Gastrocnemius medialis (tissue), 4 donors: Measurements from ENCODE around the gene SCARB1. TPM values are rescaled to one million over a fixed set of nuclear protein-coding genes. Genes with fewer than 3 reads are reported as not detected.

Experiments
- ATAC-seq, 2 donors: fragments of 150-250 bp; one replicate each; pipeline ENCODE4 v1.9.1; 2016
- DNase-seq, 2 donors: peaks; one replicate each; pipeline ENCODE4 v3.0.0-alpha.2; 2019
- H3K27ac ChIP-seq, 4 donors: fragments of 200-600 bp; sonication (generic); 1 replicate in 1 of 4; 2 replicates in 3 of 4; pipeline ENCODE4 v1.5.1; 2016 to 2018; ENCODE audit warnings: mild to moderate bottlenecking in 2 of 4, moderate library complexity in 1 of 4
- H3K27me3 ChIP-seq, 3 donors: fragments of 200-600 bp; sonication (generic) in 2 of 3; 1 replicate in 1 of 3; 2 replicates in 2 of 3; pipeline versions ENCODE4 v1.5.1 to v1.6.0; 2016 to 2019; ENCODE audit warnings: mild to moderate bottlenecking in 1 of 3, moderate library complexity in 1 of 3
- H3K36me3 ChIP-seq, 2 donors: fragments of 200-600 bp; sonication (generic) in 1 of 2; one replicate each; pipeline ENCODE4 v1.5.1; 2017 to 2018
- H3K4me1 ChIP-seq, 2 donors: fragments of 200-600 bp; sonication (generic) in 1 of 2; one replicate each; pipeline ENCODE4 v1.5.1; 2016 to 2017; ENCODE audit warnings: mild to moderate bottlenecking in 2 of 2
- H3K4me3 ChIP-seq, 4 donors: fragments of 200-600 bp; sonication (generic) in 3 of 4; 1 replicate in 1 of 4; 2 replicates in 3 of 4; pipeline ENCODE4 v1.5.1; 2016 to 2019; ENCODE audit warnings: mild to moderate bottlenecking in 2 of 4
- H3K9me3 ChIP-seq, 3 donors: fragments of 200-600 bp; sonication (generic) in 2 of 3; 1 replicate in 1 of 3; 2 replicates in 2 of 3; pipeline ENCODE4 v1.5.1; 2016 to 2019
- POLR2A ChIP-seq, 2 donors: fragments of 450-650 bp; IDR thresholded peaks; one replicate each; pipeline ENCODE4 v1.6.1; 2017; ENCODE audit warnings: antibody characterized with exemption in 2 of 2, mild to moderate bottlenecking in 2 of 2, moderate library complexity in 2 of 2
- in situ Hi-C, 4 donors: fragments of 200-750 bp; cut with MboI; loops; one replicate each; pipeline versions ENCODE4 v1.15.0 to v1.8.0; 2017; ENCODE audit warnings: low sequenced_read_pairs in 4 of 4
- intact Hi-C: fragments of 100-400 bp; cut with DNase I; formaldehyde crosslinking; loops from one replicate; pipeline ENCODE4 v1.15.1; 2023; ENCODE audit warnings: low total_unique reads
- total RNA-seq, 4 donors: library from RNA; depleted of rRNA; stranded (reverse); fragments of >200 nt; gene quantifications; one replicate each; pipeline versions ENCODE4 v1.1.0 to v1.2.3, GENCODE V29; 2016
- TF ChIP-seq, protein P1 (sequence below), 5 experiments: fragments of 450-650 bp in 3 of 5; fragments of 200-600 bp in 2 of 5; sonication (generic) in 2 of 5; IDR thresholded peaks in 4 of 5; conservative IDR thresholded peaks in 1 of 5; 1 replicate in 4 of 5; 2 replicates in 1 of 5; pipeline ENCODE4 v1.5.1; 2016 to 2019; ENCODE audit warnings: antibody characterized with exemption in 5 of 5, mild to moderate bottlenecking in 3 of 5, moderate library complexity in 3 of 5

SCARB1 gene
- total RNA-seq, 4 donors from 2014 or later = 5.4 to 8.7 (median 6.2) TPM

DNA sequence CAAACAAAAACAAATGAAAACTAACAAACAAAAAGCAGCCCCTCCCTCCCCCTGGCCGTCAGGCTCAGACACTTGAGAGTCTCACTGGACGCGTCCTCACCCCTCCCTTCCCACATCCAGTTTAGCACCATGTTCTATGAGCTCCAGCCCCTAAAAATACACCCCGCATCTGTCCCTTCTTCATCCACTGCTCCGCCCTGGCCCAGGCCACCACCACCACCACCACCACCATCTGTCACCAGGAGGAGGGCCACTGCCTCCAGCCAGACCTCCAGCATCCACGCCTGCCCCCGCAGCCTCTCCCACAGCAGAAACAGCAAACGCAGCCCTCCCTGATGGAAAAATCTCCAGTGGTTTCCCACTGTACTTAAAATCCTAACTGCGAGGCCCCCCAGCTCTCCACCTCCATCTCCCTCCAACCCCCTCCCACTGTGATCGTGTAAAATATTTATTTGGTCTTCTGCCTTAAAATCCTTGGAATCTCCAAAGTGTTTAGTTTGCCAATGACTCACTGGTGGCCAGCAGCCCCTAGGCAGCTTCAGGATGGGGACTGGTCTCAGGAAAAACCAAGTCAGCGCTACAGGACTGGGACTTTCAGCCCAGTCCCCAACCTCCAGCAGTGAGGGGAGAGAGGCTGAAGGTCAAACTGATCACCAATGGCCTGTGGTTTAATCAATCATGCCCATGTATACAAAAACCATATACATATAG is 95.1 kb downstream of the SCARB1 start:
- no peak for DNase-seq
- no peak for TF ChIP-seq POLR2A (IDR thresholded peaks at IDR 0.05)
- TF ChIP-seq, protein P1, sequence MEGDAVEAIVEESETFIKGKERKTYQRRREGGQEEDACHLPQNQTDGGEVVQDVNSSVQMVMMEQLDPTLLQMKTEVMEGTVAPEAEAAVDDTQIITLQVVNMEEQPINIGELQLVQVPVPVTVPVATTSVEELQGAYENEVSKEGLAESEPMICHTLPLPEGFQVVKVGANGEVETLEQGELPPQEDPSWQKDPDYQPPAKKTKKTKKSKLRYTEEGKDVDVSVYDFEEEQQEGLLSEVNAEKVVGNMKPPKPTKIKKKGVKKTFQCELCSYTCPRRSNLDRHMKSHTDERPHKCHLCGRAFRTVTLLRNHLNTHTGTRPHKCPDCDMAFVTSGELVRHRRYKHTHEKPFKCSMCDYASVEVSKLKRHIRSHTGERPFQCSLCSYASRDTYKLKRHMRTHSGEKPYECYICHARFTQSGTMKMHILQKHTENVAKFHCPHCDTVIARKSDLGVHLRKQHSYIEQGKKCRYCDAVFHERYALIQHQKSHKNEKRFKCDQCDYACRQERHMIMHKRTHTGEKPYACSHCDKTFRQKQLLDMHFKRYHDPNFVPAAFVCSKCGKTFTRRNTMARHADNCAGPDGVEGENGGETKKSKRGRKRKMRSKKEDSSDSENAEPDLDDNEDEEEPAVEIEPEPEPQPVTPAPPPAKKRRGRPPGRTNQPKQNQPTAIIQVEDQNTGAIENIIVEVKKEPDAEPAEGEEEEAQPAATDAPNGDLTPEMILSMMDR (IDR thresholded peaks at IDR 0.05 in 4 of 5, conservative IDR thresholded peaks at IDR 0.05 in 1 of 5) = no peak
- in situ Hi-C loops = loop anchor here (5.0 to 25.0 kb wide), 9 partner anchors 194 to 736 kb away; no protein-coding TSS in a partner anchor

DNA sequence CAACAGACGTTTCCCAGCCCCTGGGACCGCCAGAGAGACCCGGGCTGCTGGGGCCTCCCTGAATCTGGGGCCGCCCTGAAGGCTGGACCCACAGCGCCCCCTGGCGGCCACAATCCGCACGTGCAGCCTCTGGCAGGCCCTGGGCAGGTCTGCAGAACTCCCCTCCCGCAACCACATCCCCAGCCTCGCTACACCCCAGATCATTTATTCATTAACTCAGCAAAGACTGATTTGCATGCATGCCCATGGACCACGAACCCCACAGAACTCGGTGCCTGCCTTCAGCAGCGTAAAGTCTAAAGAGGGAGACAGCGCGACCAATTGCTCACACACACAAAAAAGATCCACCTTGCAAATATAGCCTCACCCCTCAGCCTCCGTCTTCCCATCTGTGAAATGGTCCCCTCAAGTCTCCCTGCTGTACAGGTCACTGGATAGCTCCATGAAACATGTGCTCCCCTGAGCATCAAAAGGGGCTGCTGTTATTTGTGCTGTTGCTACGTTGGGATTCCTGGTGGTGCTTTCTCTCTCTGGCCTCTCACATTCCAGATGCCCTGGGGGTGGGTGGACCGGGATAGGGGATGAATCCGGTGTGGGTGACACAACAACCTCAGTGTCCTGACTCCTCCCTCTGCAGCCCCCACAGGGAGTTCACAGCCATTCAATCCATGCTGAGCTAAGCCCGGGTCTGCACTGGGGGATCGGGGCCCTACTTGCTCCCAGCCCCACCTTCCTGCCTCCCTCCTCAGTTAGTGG is 96.4 kb downstream of the SCARB1 start:
- intact Hi-C loops (loop anchor here (1.0 to 10.0 kb wide), 5 partner anchors 26 to 310 kb away; no protein-coding TSS in a partner anchor), in situ Hi-C loops (loop anchor here (5.0 to 25.0 kb wide), 9 partner anchors 192 to 735 kb away; no protein-coding TSS in a partner anchor)
- Histone ChIP-seq H3K9me3 (no peaks in the 10 kb centered on the region), H3K27ac (peak overlapping the region; percentile 80 to 86 (median 84)), H3K27me3 (no peaks in the 10 kb centered on the region), H3K36me3 (no peaks in the 10 kb centered on the region), H3K4me3 (no peak overlapping the region), H3K4me1 (peaks cover 40 to 44% of the 10 kb centered on the region in 2 donors)
- TF ChIP-seq, protein P1 (IDR thresholded peaks at IDR 0.05 in 4 of 5, conservative IDR thresholded peaks at IDR 0.05 in 1 of 5) = peak; percentile 98 to 100 (median 99)
- TF ChIP-seq POLR2A (IDR thresholded peaks at IDR 0.05) = no peak
- DNase-seq = peak; percentile 54 to 69
- ATAC-seq = peak; percentile 43 to 64

More for the DNA sequence above, 95.1 kb downstream of the SCARB1 start:
- intact Hi-C loops = loop anchor here (5.0 to 10.0 kb wide), 3 partner anchors 144 to 311 kb away; no protein-coding TSS in a partner anchor
- ATAC-seq = no peak
- Histone ChIP-seq H3K36me3 (no peaks in the 10 kb centered on the region), H3K4me3 (no peak overlapping the region), H3K27ac (peak overlapping the region in 3 of 4 donors; percentile 48 to 62 (median 49)), H3K9me3 (no peaks in the 10 kb centered on the region), H3K27me3 (no peaks in the 10 kb centered on the region), H3K4me1 (peaks cover 36 to 44% of the 10 kb centered on the region in 2 donors)

DNA sequence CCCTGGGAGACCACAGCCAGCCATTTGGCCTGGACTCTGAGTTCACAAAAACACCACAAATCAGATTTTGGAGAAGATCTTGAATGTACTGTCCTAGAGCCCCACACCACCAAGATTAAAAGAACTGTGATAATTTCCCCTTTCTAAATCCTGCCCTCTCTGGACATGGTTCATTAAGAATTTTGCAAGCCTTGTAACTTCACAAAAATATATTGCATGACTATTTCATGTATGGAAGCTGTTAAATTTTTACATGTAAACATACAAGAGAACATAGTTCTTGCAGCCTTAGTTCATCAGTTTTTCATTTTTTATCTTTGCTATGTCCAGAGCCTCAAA is 97.0 kb downstream of the SCARB1 start:
- intact Hi-C loops (loop anchor here (1.0 to 10.0 kb wide), 5 partner anchors 26 to 309 kb away; no protein-coding TSS in a partner anchor), in situ Hi-C loops (loop anchor here (5.0 to 25.0 kb wide), 9 partner anchors 192 to 734 kb away; no protein-coding TSS in a partner anchor)
- H3K36me3 ChIP-seq = no peaks in the 10 kb centered on the region
- no peak for ATAC-seq
- H3K4me1 ChIP-seq = peaks cover 44% of the 10 kb centered on the region in 2 donors
- H3K27me3 ChIP-seq = no peaks in the 10 kb centered on the region
- H3K27ac ChIP-seq = peak overlapping the region; percentile 80 to 86 (median 84)
- H3K4me3 ChIP-seq = no peak overlapping the region
- DNase-seq = no peak
- TF ChIP-seq POLR2A (IDR thresholded peaks at IDR 0.05) = no peak
- TF ChIP-seq, protein P1 (IDR thresholded peaks at IDR 0.05 in 4 of 5, conservative IDR thresholded peaks at IDR 0.05 in 1 of 5) = no peak
- H3K9me3 ChIP-seq = no peaks in the 10 kb centered on the region

DNA sequence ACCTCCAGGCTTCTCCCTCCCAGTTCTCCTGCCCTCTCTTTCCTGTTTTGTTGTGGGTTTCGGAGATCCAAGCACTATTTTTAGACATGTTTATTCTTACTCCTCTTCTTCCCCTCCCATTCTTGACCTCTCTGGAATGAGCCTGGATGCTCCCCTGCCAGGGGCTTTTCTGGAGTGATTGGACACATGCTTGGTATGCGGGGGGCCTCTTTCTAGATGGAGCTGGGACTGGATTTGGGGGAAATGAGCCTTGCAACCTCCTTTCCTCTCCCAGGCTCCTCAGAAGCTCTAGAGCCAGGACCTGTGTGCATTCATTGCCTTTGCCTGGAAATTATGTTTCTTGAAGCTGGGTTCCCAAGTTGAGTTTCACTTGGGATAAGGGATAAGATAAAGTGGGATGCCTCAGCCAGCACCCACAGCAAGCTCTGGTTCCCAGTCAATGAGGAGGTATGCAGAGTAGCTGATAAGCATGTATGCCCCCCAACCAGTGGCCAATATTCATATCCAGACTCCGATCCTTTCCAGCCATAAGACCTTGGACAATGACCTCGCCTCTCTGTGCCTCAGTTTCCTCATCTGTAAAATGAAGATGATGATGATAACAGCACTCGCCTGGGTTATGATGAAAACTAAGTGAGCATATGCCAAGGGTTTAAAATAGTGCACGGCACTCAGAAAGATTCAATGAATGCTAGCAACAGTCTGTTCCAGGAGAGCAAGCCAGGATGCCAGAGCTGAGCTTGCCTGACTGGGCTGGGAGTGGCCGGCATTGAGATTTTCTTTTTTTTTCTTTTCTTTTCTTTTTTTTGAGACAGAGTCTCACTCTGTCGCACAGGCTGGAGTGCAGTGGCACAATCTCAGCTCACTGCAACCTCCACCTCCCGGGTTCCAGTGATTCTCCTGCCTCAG is 97.8 kb downstream of the SCARB1 start:
- H3K9me3 ChIP-seq = no peaks in the 10 kb centered on the region
- DNase-seq (peak in 1 of 2 donors; percentile 44), ATAC-seq (peak; percentile 70 to 80)
- no peak for TF ChIP-seq POLR2A (IDR thresholded peaks at IDR 0.05)
- peaks cover 41 to 43% of the 10 kb centered on the region in 2 donors for H3K4me1 ChIP-seq
- H3K27ac ChIP-seq = peak overlapping the region; percentile 80 to 86 (median 84)
- intact Hi-C loops = loop anchor here (2.0 to 10.0 kb wide), 4 partner anchors 25 to 309 kb away; no protein-coding TSS in a partner anchor
- H3K36me3 ChIP-seq = no peaks in the 10 kb centered on the region
- no peaks in the 10 kb centered on the region for H3K27me3 ChIP-seq
- no peak overlapping the region for H3K4me3 ChIP-seq
- in situ Hi-C loops = loop anchor here (5.0 to 25.0 kb wide), 9 partner anchors 191 to 734 kb away; no protein-coding TSS in a partner anchor
